Measurements from ENCODE around the gene ZNF665.

ZNF665 gene

GRCh38 chr19:53156850-53157249, 36.3 kb downstream of the ZNF665 start:
- no peak for TF ChIP-seq CTCF (conservative IDR thresholded peaks at IDR 0.05; ENCODE audit: low read depth, low read length)
- no peak overlapping the region for H3K4me3 ChIP-seq (ENCODE audit: low read length)
- DNase-seq (ENCODE audit: low read depth): no peak

GRCh38 chr19:53147645-53148044, 45.5 kb downstream of the ZNF665 start:
- no peak for TF ChIP-seq CTCF (conservative IDR thresholded peaks at IDR 0.05; ENCODE audit: low read depth, low read length)
- no peak for DNase-seq (ENCODE audit: low read depth)
- H3K4me3 ChIP-seq (ENCODE audit: low read length): no peak overlapping the region

GRCh38 chr19:53140351-53140750, 52.8 kb downstream of the ZNF665 start:
- no peak overlapping the region for H3K4me3 ChIP-seq (ENCODE audit: low read length)
- no peak for DNase-seq (ENCODE audit: low read depth)
- TF ChIP-seq CTCF (conservative IDR thresholded peaks at IDR 0.05; ENCODE audit: low read depth, low read length): no peak

- DNase-seq (ENCODE audit: low read depth): no peak
- H3K4me3 ChIP-seq (ENCODE audit: low read length): no peak overlapping the region
- TF ChIP-seq CTCF (conservative IDR thresholded peaks at IDR 0.05; ENCODE audit: low read depth, low read length): no peak
These were observed 56.7 kb downstream of the ZNF665 start for GRCh38 chr19:53136432-53136831.

GRCh38 chr19:53132141-53132991, 60.8 kb downstream of the ZNF665 start, which contains the start of gene ZNF415:
Gene ZNF415 (minus strand): TSS chr19:53132910. CDS start chr19:53122676, 10,234 bp downstream.
- peak; percentile 16 for DNase-seq (ENCODE audit: low read depth)
- H3K4me3 ChIP-seq (ENCODE audit: low read length): peak within 1 kb of the TSS; percentile 58
- TF ChIP-seq CTCF (conservative IDR thresholded peaks at IDR 0.05; ENCODE audit: low read depth, low read length): no peak

GRCh38 chr19:53131727-53132126, 61.4 kb downstream of the ZNF665 start:
- no peak for DNase-seq (ENCODE audit: low read depth)
- no peak for TF ChIP-seq CTCF (conservative IDR thresholded peaks at IDR 0.05; ENCODE audit: low read depth, low read length)
- peak overlapping the region; percentile 58 for H3K4me3 ChIP-seq (ENCODE audit: low read length)

GRCh38 chr19:53131085-53131590, 62.0 kb downstream of the ZNF665 start:
- no peak overlapping the region for H3K4me3 ChIP-seq (ENCODE audit: low read length)
- DNase-seq (ENCODE audit: low read depth): no peak
- no peak for TF ChIP-seq CTCF (conservative IDR thresholded peaks at IDR 0.05; ENCODE audit: low read depth, low read length)

All from retinal pigment epithelial cell (primary cell).